K562 treated with DMSO at 1 percent for 4 hours (cell line): ENCODE results near the gene OR6C3. TPM values are rescaled to one million over a fixed set of nuclear protein-coding genes. Genes with fewer than 3 reads are reported as not detected.

ENCODE experiments used
- total RNA-seq: library from RNA; unstranded; fragments of 300-600 nt; gene quantifications from 2 replicates; pipeline ENCODE4 v1.2.3, GENCODE V29; 2022; ENCODE audit not compliant: insufficient read depth

The OR6C3 gene
- not detected in 2 replicates for total RNA-seq

GRCh38 chr12:55330446-55330845, at the start of gene OR6C3:
Gene OR6C3, plus strand, starts transcription at chr12:55330746. Its CDS starts 955 bp downstream, at chr12:55331701.

GRCh38 chr12:55296469-55296868, 34.1 kb upstream of the OR6C3 start, which contains the start of gene OR6C6:
Gene OR6C6, minus strand, starts transcription at chr12:55296569. Its CDS starts 1,337 bp downstream, at chr12:55295232.

DNA sequence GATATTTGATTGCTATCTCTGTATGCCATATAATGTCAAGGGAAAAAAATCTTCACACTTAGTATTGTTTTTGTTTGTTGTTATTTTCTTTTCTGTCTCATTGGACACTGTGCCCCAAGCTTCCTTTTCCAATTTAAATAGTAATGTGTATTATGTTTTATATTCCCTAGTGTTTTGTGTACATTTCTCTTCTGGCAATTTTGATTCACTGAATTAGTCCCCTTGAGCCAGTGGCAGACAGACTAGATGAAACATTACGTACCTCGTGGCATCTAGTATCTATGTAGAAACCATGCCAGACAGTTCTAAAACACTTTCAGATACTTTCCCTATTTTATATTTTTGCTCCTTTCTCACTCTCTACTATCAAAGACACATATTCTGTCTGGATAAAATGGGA, 16.5 kb upstream of the OR6C3 start, which contains the start of gene OR6C1:
OR6C1 (plus strand) TSS at position 301 of the 400 bp plus-strand sequence. CDS start 6,257 bp downstream, outside the sequence.

GRCh38 chr12:55362675-55363074, 32.1 kb downstream of the OR6C3 start, which contains the start of gene OR6C75:
Gene OR6C75, plus strand, starts transcription at chr12:55362975. Its CDS starts 2,136 bp downstream, at chr12:55365111.

Other genes with a start within 250 kb of the OR6C3 start
- gene OR9K2, start 204.3 kb upstream of the OR6C3 start, total RNA-seq, result not detected in 2 replicates
- gene OR10A7, start 109.7 kb upstream of the OR6C3 start, total RNA-seq, result not detected in 2 replicates
- gene OR6C74, start 86.1 kb upstream of the OR6C3 start, total RNA-seq, result not detected in 2 replicates
- gene OR6C6, start 34.2 kb upstream of the OR6C3 start, total RNA-seq, result not detected in 2 replicates
- gene OR6C1, start 16.4 kb upstream of the OR6C3 start, total RNA-seq, result not detected in 2 replicates
- not detected in 2 replicates for gene OR6C75, start 32.2 kb downstream of the OR6C3 start, total RNA-seq
- gene OR6C65, start 69.8 kb downstream of the OR6C3 start, total RNA-seq, result not detected in 2 replicates
- gene OR6C76, start 95.5 kb downstream of the OR6C3 start, total RNA-seq, result not detected in 2 replicates
- gene OR6C2, start 113.3 kb downstream of the OR6C3 start, total RNA-seq, result not detected in 2 replicates
- gene OR6C70, start 139.4 kb downstream of the OR6C3 start, total RNA-seq, result not detected in 2 replicates
- not detected in 2 replicates for gene OR6C68, start 161.6 kb downstream of the OR6C3 start, total RNA-seq
- not detected in 2 replicates for gene OR6C4, start 218.9 kb downstream of the OR6C3 start, total RNA-seq
- not detected in 2 replicates for gene OR2AP1, start 241.7 kb downstream of the OR6C3 start, total RNA-seq